Small intestine (tissue), 7 donors: ENCODE results near the gene FASTK. TPM values are rescaled to one million over a fixed set of nuclear protein-coding genes. Genes with fewer than 3 reads are reported as not detected.
A peak's percentile ranks its signal among the peaks of the same experiment; 100 is the strongest.
"Not testable (repeated sequence)": the region's sequence is repeated elsewhere in the genome, so short reads cannot be mapped to it uniquely, and the experiment has no call there.

Source experiments
- DNase-seq, 2 donors: peaks; one replicate each; pipeline versions ENCODE4 v3.0.0 to v3.0.0-alpha.2; 2013
- FAIRE-seq: peaks from 2 replicates; lab custom pipeline; 2012; peaks lifted over from hg19 to GRCh38; lab: Jason Lieb, UNC
- H3K27ac ChIP-seq, 3 donors: one replicate each; pipeline ENCODE4 v1.5.1; 2013; ENCODE audit warnings: low read length in 2 of 3, mild to moderate bottlenecking in 2 of 3, control low read depth in 1 of 3, inconsistent platforms in 1 of 3, low read depth in 1 of 3, moderate library complexity in 1 of 3
- H3K27me3 ChIP-seq, 3 donors: one replicate each; pipeline ENCODE4 v1.6.1; 2013; ENCODE audit warnings: low read length in 3 of 3, inconsistent platforms in 1 of 3; ENCODE audit not compliant: control insufficient read depth in 3 of 3, insufficient read depth in 3 of 3
- H3K36me3 ChIP-seq, 3 donors: one replicate each; pipeline ENCODE4 v1.6.1; 2013; ENCODE audit warnings: low read length in 3 of 3, inconsistent platforms in 1 of 3, low read depth in 1 of 3, mild to moderate bottlenecking in 1 of 3, moderate library complexity in 1 of 3; ENCODE audit not compliant: control insufficient read depth in 3 of 3, insufficient read depth in 2 of 3
- H3K4me1 ChIP-seq, 3 donors: one replicate each; pipeline ENCODE4 v1.6.1; 2013; ENCODE audit warnings: low read length in 2 of 3, inconsistent platforms in 1 of 3, low read depth in 1 of 3, mild to moderate bottlenecking in 1 of 3, moderate library complexity in 1 of 3; ENCODE audit not compliant: control insufficient read depth in 3 of 3, insufficient read depth in 2 of 3
- H3K4me3 ChIP-seq, 3 donors: one replicate each; pipeline ENCODE4 v1.5.1; 2013; ENCODE audit warnings: low read length in 3 of 3, control low read depth in 1 of 3, inconsistent platforms in 1 of 3, low read depth in 1 of 3, mild to moderate bottlenecking in 1 of 3, moderate library complexity in 1 of 3
- H3K9me3 ChIP-seq, 2 donors: one replicate each; pipeline ENCODE4 v1.6.1; 2013; ENCODE audit warnings: low read depth in 1 of 2, low read length in 1 of 2; ENCODE audit not compliant: control insufficient read depth in 2 of 2, insufficient read depth in 1 of 2
- WGBS, 3 donors: extraction: QIAGEN DNeasy Blood & Tissue Kit; methylation state at CpG; one replicate each; pipeline ENCODE4 v1.1.7; 2013; 5-methylcytosine and 5-hydroxymethylcytosine counted together
- polyA plus RNA-seq, 4 donors: library from polyadenylated mRNA; stranded (reverse) in 3 of 4; unstranded in 1 of 4; fragments of 200-250 nt in 3 of 4; fragments of 120-200 nt in 1 of 4; gene quantifications; one replicate each; pipeline versions ENCODE4 v1.2.1 to v1.2.3, GENCODE V29; 2013
- donor health status: healthy with polysubstance abuse.
- donor health status: control.
- donor health status: control.
- donor health status: Bipolar disorder and iron deficiency.
- donor health status: healthy.

The FASTK gene
- polyA plus RNA-seq, 4 donors: 95.2 to 248 (median 126) TPM

- Histone ChIP-seq H3K9me3 (no peaks in the 10 kb centered on the region), H3K4me3 (no peak overlapping the region), H3K4me1 (peaks cover 0 to 12% (median 8%) of the 10 kb centered on the region in 3 donors), H3K36me3 (peaks cover 4 to 69% (median 15%) of the 10 kb centered on the region in 3 donors), H3K27me3 (no peaks in the 10 kb centered on the region), H3K27ac (no peak overlapping the region)
- 93 to 96% (median 94%) methylated on average over 21 of the region's 21 CpGs for WGBS, 3 donors
- FAIRE-seq: no peak
- no peak for DNase-seq
These were observed 46.1 kb downstream of the FASTK start for GRCh38 chr7:151034312-151035025.

GRCh38 chr7:151033864-151034249 is 46.8 kb downstream of the FASTK start:
- Histone ChIP-seq H3K27me3 (no peaks in the 10 kb centered on the region), H3K36me3 (peaks cover 4 to 69% (median 15%) of the 10 kb centered on the region in 3 donors), H3K27ac (no peak overlapping the region), H3K4me1 (peaks cover 0 to 10% (median 5%) of the 10 kb centered on the region in 3 donors), H3K9me3 (no peaks in the 10 kb centered on the region), H3K4me3 (no peak overlapping the region)
- DNase-seq (no peak), FAIRE-seq (no peak)
- 75 to 95% (median 91%) methylated on average over 5 of the region's 5 CpGs for WGBS, 3 donors

- Histone ChIP-seq H3K27me3 (no peaks in the 10 kb centered on the region), H3K9me3 (no peaks in the 10 kb centered on the region), H3K36me3 (peaks cover 4 to 63% (median 15%) of the 10 kb centered on the region in 3 donors), H3K4me1 (peaks cover 0 to 6% (median 0%) of the 10 kb centered on the region in 3 donors), H3K4me3 (no peak overlapping the region), H3K27ac (no peak overlapping the region)
- FAIRE-seq (no peak), DNase-seq (no peak)
- WGBS, 3 donors: 87 to 88% (median 88%) methylated on average over 17 of the region's 17 CpGs
These were observed 47.4 kb downstream of the FASTK start for GRCh38 chr7:151032936-151033863.

GRCh38 chr7:151031011-151031410 is 49.6 kb downstream of the FASTK start:
- Histone ChIP-seq H3K9me3 (no peaks in the 10 kb centered on the region), H3K4me3 (no peak overlapping the region), H3K27ac (no peak overlapping the region), H3K36me3 (peaks cover 0 to 44% (median 9%) of the 10 kb centered on the region in 3 donors), H3K27me3 (no peaks in the 10 kb centered on the region), H3K4me1 (peaks cover 0 to 16% (median 0%) of the 10 kb centered on the region in 3 donors)
- WGBS, 3 donors: 93 to 96% (median 94%) methylated on average over 4 of the region's 4 CpGs
- DNase-seq (no peak), FAIRE-seq (no peak)

GRCh38 chr7:151028948-151029501 is 51.6 kb downstream of the FASTK start:
- 35 to 56% (median 54%) methylated on average over 17 of the region's 17 CpGs for WGBS, 3 donors
- H3K9me3 ChIP-seq: no peaks in the 10 kb centered on the region
- peaks cover 0 to 24% (median 0%) of the 10 kb centered on the region in 3 donors for H3K36me3 ChIP-seq
- H3K4me3 ChIP-seq: peak overlapping the region; percentile 33 to 77 (median 67)
- H3K27me3 ChIP-seq: no peaks in the 10 kb centered on the region
- peaks cover 0 to 16% (median 0%) of the 10 kb centered on the region in 3 donors for H3K4me1 ChIP-seq
- peak overlapping the region; percentile 33 to 87 (median 70) for H3K27ac ChIP-seq
- FAIRE-seq (no peak), DNase-seq (no peak)

GRCh38 chr7:151028131-151028947 is 52.3 kb downstream of the FASTK start, which contains the start of gene ABCB8:
Gene ABCB8, plus strand, starts transcription at chr7:151028450. Its CDS starts 66 bp downstream, at chr7:151028516.
- Histone ChIP-seq H3K27ac (peak within 1 kb of the TSS; percentile 70 to 88 (median 87)), H3K9me3 (no peaks in the 10 kb centered on the region), H3K36me3 (peaks cover 0 to 18% (median 0%) of the 10 kb centered on the region in 3 donors), H3K27me3 (no peaks in the 10 kb centered on the region), H3K4me1 (peaks cover 0 to 16% (median 0%) of the 10 kb centered on the region in 3 donors), H3K4me3 (peak within 1 kb of the TSS; percentile 33 to 77 (median 67))
- DNase-seq (peak; percentile 99 to 100), FAIRE-seq (no peak)
- WGBS, 3 donors: 1% methylated on average over 53 of the region's 53 CpGs

- WGBS, 3 donors: 3 to 8% (median 6%) methylated on average over 16 of the region's 16 CpGs
- peak overlapping the region; percentile 5 to 88 (median 82) for H3K27ac ChIP-seq
- not testable (repeated sequence) for FAIRE-seq
These were observed 52.9 kb downstream of the FASTK start for GRCh38 chr7:151027728-151028130.

More at GRCh38 chr7:151027728-151028130, 52.9 kb downstream of the FASTK start:
- H3K4me1 ChIP-seq: peaks cover 0 to 16% (median 0%) of the 10 kb centered on the region in 3 donors
- not testable (repeated sequence) for H3K9me3 ChIP-seq, H3K27me3 ChIP-seq, DNase-seq
- H3K4me3 ChIP-seq: peak overlapping the region; percentile 17 to 77 (median 67)
- H3K36me3 ChIP-seq: peaks cover 0 to 12% (median 0%) of the 10 kb centered on the region in 3 donors
